ENCODE results near the gene MLLT3.

Gene MLLT3

GRCh38 chr9:20622330-20623020, at the start of gene MLLT3:
Gene MLLT3, minus strand, starts transcription at chr9:20622499.
- peak; percentile 98 for DNase-seq

GRCh38 chr9:20671635-20672034, 49.3 kb upstream of the MLLT3 start:
- DNase-seq = no peak

GRCh38 chr9:20670395-20670794, 48.1 kb upstream of the MLLT3 start:
- DNase-seq = peak; percentile 22

DNA sequence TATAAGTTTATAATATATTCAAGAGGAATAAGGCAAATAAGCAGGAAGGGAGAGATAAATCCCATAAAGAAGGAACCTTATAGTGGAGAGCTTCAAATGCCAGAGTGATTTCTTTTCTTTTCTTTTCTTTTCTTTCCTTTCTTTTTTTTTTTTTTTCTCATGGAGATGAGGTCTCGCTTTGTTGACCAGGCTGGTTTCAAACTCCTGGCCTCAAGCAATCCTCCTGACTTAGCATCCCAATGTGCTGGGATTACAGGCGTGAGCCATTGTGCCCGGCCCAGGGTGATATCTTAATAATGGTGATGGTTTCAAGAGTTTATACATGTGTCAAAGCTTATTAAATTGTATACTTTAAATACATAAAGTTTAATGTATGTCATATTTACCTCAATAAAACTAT, 42.2 kb upstream of the MLLT3 start:
- DNase-seq = no peak

GRCh38 chr9:20663133-20663532, 40.8 kb upstream of the MLLT3 start:
- DNase-seq = peak; percentile 37

- DNase-seq = peak; percentile 97
These were observed 39.9 kb upstream of the MLLT3 start for GRCh38 chr9:20662156-20662555.

DNA sequence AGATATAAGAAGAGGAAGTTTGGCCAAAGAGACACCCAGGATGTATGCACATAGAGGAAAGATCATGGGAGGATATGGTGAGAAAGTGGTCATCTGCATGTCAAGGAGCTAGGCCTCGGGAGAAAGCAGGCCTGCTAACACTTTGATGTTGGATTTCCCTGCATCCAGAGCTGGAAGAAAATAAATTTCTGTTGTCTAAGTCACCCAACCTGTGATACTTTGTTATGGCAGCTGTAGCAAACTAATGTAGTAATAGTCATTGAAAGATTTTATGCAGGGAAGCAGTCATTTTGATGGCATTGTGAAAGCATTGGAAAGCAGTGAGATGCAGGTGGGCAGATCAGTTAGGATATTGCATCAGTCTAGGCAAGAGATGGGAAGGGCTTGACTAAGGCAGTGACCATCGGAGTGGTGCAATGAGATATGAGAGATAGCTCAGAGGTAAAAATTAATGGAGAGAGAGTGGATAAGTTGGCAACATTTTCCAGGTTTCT, 37.2 kb upstream of the MLLT3 start:
- peak; percentile 33 for DNase-seq

GRCh38 chr9:20658677-20659473, 36.6 kb upstream of the MLLT3 start:
- peak; percentile 54 for DNase-seq

- DNase-seq = peak; percentile 48
These were observed 36.0 kb upstream of the MLLT3 start for GRCh38 chr9:20658246-20658667.

DNA sequence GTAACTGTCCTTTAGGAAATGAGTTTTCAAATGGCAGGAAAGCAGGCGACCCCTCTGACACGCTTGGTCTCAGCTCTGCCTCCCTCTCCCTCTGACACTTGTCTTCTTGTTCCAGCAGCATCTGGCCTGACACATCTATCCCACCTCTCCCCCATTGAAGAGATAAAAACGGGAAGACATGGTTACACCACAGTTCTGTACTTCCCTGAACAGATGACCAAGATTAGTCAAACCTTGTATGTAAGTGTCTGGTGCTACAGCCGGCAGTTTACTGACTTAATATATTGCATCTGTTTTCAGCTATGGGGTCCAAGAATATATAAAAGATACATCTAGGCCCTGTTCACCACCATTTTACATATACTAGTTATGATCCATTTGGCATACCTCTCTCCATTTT, 29.6 kb upstream of the MLLT3 start:
- DNase-seq = no peak

- peak; percentile 79 for DNase-seq
These were observed 28.5 kb upstream of the MLLT3 start for GRCh38 chr9:20650750-20651299.

DNA sequence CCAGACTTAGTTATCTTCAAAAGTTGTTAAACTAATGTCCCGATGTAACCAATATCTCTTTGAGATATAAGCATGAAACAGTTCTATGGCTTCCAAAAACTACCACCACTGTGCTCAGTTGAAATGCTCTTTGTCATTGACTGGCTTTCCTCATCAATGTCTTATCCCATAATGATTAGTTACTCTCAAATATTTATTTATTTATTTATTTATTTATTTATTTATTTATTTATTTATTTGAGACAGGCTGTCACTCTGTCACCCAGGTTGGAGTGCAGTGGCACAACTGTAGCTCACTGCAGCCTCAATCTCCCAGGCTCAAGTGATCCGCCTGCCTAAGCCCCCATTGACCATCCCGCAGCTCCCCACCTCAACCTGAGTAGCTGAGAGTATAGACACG, 28.0 kb upstream of the MLLT3 start:
- no peak for DNase-seq

- peak; percentile 83 for DNase-seq
These were observed 27.1 kb upstream of the MLLT3 start for GRCh38 chr9:20649381-20649780.

DNA sequence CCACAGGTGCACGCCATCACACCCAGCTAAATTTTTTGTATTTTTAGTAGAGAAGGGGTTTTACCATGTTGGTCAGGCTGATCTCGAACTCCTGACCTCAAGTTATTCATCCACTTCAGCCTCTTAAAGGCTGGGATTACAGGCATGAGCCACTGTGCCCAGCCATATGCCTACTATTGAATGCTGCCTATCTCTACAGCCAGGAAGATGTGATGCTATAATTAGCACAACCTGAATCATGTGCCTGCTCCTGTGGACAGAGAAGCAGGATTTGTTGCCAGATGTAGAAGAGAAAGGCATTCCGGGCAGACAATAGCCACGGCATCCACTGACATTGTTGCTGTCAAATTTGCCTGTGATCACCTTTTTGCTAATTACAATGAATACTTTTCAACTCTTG, 24.4 kb upstream of the MLLT3 start:
- DNase-seq = peak; percentile 84

DNA sequence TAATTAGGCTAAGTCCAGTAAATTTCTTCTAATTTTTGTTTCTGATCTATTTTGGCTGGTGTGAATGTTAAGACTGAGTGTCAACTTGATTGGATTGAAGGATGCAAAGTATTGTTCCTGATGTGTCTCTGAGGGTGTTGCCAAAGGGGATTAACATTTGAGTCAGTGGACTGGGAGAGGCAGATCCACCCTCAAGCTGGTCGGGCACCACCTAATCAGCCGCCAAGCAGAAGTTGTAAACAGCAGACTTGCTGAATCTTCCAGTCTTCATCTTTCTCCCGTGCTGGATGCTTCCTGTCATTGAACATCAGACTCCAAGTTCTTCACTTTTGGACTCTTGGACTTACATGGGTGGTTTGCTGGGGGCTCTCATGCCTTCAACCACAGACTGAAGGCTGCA, 21.4 kb upstream of the MLLT3 start:
- DNase-seq = no peak

DNA sequence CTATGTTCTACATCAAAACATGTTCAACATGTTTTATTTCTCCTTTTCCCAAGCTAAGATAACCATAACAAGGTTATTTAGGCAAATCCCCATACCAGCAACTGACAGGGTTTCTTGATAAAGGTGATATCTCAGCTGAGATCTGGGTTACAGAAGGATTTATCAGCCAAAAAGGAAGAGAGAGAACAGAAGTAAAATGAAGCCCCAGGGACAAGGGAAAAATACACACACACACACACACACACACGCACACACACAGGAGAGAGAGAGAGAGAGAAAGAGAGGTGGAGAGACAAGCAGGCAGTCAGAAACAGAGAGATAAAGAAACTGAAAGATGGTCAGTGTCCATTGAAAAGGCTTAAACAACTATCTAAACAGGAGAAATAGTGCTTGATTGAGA, 19.7 kb upstream of the MLLT3 start:
- peak; percentile 31 for DNase-seq

DNA sequence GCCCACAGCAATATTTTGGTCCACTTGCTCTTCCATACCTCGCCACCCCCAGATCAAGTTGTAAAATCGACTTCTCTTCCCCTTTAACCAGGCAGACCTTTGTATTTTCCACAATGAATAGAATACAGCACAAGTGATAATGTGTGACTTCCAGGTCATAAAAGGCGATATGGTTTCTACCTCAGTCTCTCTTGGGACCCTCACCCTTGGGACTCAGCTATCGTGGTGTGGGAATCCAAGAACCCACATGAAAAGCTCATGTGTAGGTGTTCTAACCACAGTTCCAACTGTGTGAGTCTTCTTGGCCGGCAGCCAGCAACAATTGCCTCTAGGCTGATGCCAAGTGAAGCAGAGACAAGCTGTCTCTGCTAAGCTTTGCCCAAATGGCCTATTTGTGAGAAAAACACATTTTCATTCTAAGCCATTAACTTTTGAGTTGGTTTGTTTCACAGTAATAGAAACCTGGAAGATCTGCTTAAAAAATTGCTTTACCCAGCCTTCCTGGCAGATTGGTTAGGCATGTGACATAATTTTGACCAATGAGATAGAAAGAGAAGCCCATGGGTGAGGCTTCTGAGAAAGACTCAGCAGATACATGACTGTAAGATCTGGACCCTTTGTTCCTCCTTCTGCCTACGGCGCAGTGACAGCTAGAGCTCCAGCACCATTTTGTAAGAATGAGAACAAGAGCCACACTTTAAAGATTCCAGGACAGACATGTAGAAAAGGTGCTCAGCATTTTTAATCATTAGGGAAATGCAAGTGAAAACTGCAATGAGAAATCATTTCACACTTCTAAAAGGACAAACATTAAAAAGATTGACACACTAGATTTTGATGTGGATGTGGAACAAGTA, 18.3 kb upstream of the MLLT3 start:
- peak; percentile 98 for DNase-seq

DNA sequence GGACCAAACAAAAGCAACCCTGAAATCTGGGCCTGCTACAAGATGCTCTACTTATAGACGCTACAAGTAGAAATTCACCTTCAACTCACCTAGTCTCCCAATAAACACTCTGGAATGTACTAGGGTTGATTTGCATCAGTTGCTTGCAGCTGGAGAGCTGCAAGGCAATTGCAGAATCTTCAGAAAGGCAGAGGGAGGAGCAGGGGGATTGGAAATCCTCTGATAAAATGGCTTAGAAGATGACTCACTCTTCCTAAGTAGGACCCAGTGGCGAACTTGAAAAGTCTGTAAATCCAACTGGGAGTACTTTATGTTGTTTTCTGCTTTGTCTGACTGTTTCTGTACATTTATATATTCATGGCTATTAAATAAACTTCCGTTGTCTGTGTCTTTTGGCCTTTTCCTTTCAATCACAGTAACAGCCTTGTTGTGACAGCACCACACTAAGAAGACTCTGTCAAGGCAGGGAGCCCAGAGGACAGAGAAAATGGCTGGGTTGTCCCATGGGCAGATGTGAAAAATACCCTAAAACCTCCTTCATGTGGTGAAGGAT, 14.7 kb upstream of the MLLT3 start:
- no peak for DNase-seq

DNA sequence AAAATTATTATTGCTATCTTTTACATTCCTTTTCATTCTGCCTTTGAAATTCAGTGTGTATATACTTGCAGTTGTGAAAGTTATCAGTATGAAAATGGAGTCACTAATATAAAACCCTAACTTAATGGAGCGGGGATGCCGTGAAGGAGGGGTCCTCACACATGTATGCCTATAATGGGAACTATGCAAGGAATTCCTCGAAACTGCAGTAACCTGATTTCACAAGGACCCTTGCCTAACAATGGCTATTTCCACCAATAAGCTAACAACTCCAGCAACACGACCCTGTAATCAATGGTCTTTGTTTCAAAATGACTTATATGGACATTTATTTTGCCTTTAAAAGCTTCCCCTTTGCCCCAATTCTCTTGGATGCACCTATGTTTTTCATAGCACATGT, 12.6 kb upstream of the MLLT3 start:
- DNase-seq = no peak

DNA sequence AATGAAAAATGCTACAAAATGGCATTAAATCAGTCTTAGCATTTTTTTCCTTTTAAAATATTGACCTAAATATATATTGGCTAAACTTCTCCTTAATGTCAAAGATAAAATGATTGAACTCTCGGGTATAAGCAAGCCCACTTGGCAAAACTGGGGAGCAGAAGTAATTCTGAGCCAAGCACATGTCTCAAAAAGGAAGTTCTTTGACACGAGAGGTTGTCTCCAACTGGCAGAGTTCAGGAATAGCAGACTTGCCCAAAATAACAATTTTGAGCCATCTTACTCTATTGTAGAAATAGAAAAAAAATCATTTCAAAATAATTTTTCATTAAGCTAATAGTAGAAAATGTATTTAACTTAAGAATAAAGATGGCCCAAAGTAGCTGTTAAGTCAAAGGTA, 10.4 kb upstream of the MLLT3 start:
- DNase-seq = no peak

DNA sequence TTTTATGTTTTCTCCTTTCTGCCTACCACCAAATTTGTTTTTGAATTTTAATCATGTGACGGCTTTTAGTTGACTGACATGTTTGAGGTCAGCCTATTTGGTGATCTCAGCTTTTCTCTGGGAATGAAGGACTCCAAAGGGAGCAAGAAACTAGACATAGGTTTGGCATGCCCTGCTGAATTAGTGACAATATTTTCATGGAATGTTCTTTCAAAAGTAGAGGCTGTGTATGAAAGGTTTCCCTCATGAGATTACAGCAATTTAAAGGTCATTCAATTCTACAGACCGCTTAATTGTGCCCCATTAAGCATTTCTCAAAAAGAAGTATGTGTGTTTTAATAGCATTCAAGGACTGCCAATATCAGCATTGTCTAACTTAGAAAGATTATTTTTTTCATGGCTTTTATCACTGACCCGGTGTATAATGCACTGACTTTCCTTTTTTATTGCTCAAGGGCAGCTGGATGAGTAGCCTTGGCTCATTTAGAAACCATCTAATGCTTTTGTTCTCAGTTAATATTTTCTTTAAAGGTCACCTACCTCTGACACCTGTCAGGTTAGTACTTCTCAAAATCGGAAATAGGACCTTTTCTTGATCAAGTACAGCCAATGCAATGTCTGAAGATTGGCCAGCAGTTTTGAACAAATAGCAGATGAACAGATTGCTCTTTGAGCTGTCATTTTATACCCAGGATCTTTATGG, 8.1 kb upstream of the MLLT3 start:
- DNase-seq = peak; percentile 31

- no peak for DNase-seq
These were observed 2.7 kb upstream of the MLLT3 start for GRCh38 chr9:20625003-20625349.

Measured in NCI-H69 (cell line).